Endothelial cell of umbilical vein (primary cell): ENCODE data around the gene SNCAIP. TPM values are rescaled to one million over a fixed set of nuclear protein-coding genes. Genes with fewer than 3 reads are reported as not detected.

Experiments
- BruUV-seq: library from RNA; stranded (reverse); fragments of 400-500 nt; replicated peaks from 2 replicates; lab custom pipeline; 2021; lab: Mats Ljungman, UMichigan
- CTCF ChIA-PET: fragments of 300-600, 350-600 bp; sonication (Branson Sonifier 250); formaldehyde crosslinking; loops from one replicate; lab custom pipeline; 2021; ENCODE audit warnings: antibody characterized with exemption, inconsistent platforms; lab: Charles Lee
- POLR2A ChIA-PET: fragments of 300-600, 350-600 bp; sonication (Branson Sonifier 250); formaldehyde crosslinking; loops from one replicate; lab custom pipeline; 2021; ENCODE audit warnings: antibody characterized with exemption, inconsistent platforms; lab: Charles Lee
- DNase-seq: peaks from one replicate; pipeline ENCODE4 v3.0.0-alpha.2; 2011; ENCODE audit warnings: low read depth, low spot score
- FAIRE-seq: peaks from 2 replicates; lab custom pipeline; 2011; peaks lifted over from hg19 to GRCh38; lab: Jason Lieb, UNC
- H2AFZ ChIP-seq: 2 replicates; pipeline ENCODE4 v1.6.0; 2012; ENCODE audit warnings: low read depth, low read length, control low read depth, inconsistent platforms
- H3K27ac ChIP-seq: 2 replicates; pipeline ENCODE4 v1.5.1; 2011; ENCODE audit warnings: low read depth, mild to moderate bottlenecking, control low read depth, low read length, moderate library complexity; ENCODE audit not compliant: insufficient read depth
- H3K27me3 ChIP-seq, 2 experiments: 2 replicates each; pipeline versions ENCODE4 v1.6.0 to v1.6.1; 2011; ENCODE audit warnings: low read length in 2 of 2, mixed read lengths in 1 of 2; ENCODE audit not compliant: control insufficient read depth in 2 of 2, insufficient read depth in 2 of 2
- H3K36me3 ChIP-seq, 2 experiments: 2 replicates in 1 of 2; 3 replicates in 1 of 2; pipeline ENCODE4 v1.5.1; 2011; ENCODE audit warnings: low read length in 2 of 2, mild to moderate bottlenecking in 1 of 2, moderate library complexity in 1 of 2; ENCODE audit not compliant: control insufficient read depth in 2 of 2, insufficient read depth in 2 of 2; ENCODE audit errors: extremely low read depth in 1 of 2
- H3K4me1 ChIP-seq: 3 replicates; pipeline ENCODE4 v1.5.1; 2011; ENCODE audit warnings: mild to moderate bottlenecking, low read length; ENCODE audit not compliant: control insufficient read depth, insufficient read depth; ENCODE audit errors: extremely low read depth
- H3K4me2 ChIP-seq: 2 replicates; pipeline ENCODE4 v1.6.1; 2011; ENCODE audit warnings: low read length, control low read depth, mixed read lengths; ENCODE audit not compliant: insufficient read depth
- H3K4me3 ChIP-seq, 3 experiments: fragments of 200-600 bp in 1 of 3; sonication (generic), shearing (Covaris generic) in 1 of 3; replicated peaks in 1 of 3; 2 replicates each; pipeline ENCODE4 v1.5.1; 2011 to 2016; ENCODE audit warnings: control low read depth in 3 of 3, low read length in 3 of 3, mild to moderate bottlenecking in 2 of 3, inconsistent platforms in 1 of 3, low read depth in 1 of 3, moderate library complexity in 1 of 3; ENCODE audit not compliant: insufficient read depth in 1 of 3
- H3K79me2 ChIP-seq: 2 replicates; pipeline ENCODE4 v1.6.0; 2012; ENCODE audit warnings: low read length, inconsistent platforms; ENCODE audit not compliant: control insufficient read depth, insufficient read depth
- H3K9ac ChIP-seq: replicated peaks from 2 replicates; pipeline ENCODE3; 2011; ENCODE audit warnings: low read length, control low read depth; ENCODE audit not compliant: insufficient read depth; ENCODE audit errors: extremely low read depth
- H3K9me1 ChIP-seq: replicated peaks from 3 replicates; pipeline ENCODE4 v1.6.0; 2011; ENCODE audit warnings: mild to moderate bottlenecking, low read length; ENCODE audit not compliant: control insufficient read depth, insufficient read depth; ENCODE audit errors: extremely low read depth
- H3K9me3 ChIP-seq: replicated peaks from 2 replicates; pipeline ENCODE4 v1.5.1; 2012; ENCODE audit warnings: low read length, inconsistent platforms; ENCODE audit not compliant: control insufficient read depth, insufficient read depth
- H4K20me1 ChIP-seq: replicated peaks from 2 replicates; pipeline ENCODE3; 2011; ENCODE audit warnings: mild to moderate bottlenecking, low read length; ENCODE audit not compliant: control insufficient read depth, insufficient read depth; ENCODE audit errors: extremely low read depth
- CTCF ChIP-seq, 2 donors: IDR thresholded peaks; 1 replicate in 1 of 2; 2 replicates in 1 of 2; pipeline ENCODE4 v1.5.1; 2011; ENCODE audit warnings: low read length in 2 of 2, mild to moderate bottlenecking in 2 of 2, moderate library complexity in 2 of 2, control low read depth in 1 of 2, inconsistent platforms in 1 of 2, low read depth in 1 of 2; ENCODE audit not compliant: insufficient read depth in 1 of 2; ENCODE audit errors: extremely low read depth in 1 of 2
- GATA2 ChIP-seq: IDR thresholded peaks from 2 replicates; pipeline ENCODE4 v1.7.0; 2011; ENCODE audit warnings: low read depth, mild to moderate bottlenecking, moderate library complexity, mixed read lengths, low read length; ENCODE audit not compliant: insufficient read length, insufficient read depth
- JUN ChIP-seq: IDR thresholded peaks from 2 replicates; pipeline ENCODE4 v1.6.1; 2011; ENCODE audit warnings: borderline replicate concordance, low read depth; ENCODE audit not compliant: insufficient read length, insufficient read depth
- MAX ChIP-seq: IDR thresholded peaks from 2 replicates; pipeline ENCODE4 v1.6.1; 2011; ENCODE audit not compliant: insufficient read depth, insufficient read length
- MYC ChIP-seq: IDR thresholded peaks from one replicate; pipeline ENCODE4 v1.6.1; 2011; ENCODE audit warnings: mild to moderate bottlenecking, low read depth, low read length
- POLR2A ChIP-seq: IDR thresholded peaks from 2 replicates; pipeline ENCODE4 v1.6.1; 2012; ENCODE audit warnings: low read depth, mild to moderate bottlenecking, control low read depth, low read length
- dilution Hi-C: fragments of 300-500 bp; cut with MboI; formaldehyde crosslinking; loops from one replicate; pipeline ENCODE4 v1.15.0; 2019; ENCODE audit warnings: low sequenced_read_pairs; ENCODE audit not compliant: extremely low pct_ligation_motif_present
- intact Hi-C: fragments of 100-400 bp; cut with micrococcal nuclease; formaldehyde crosslinking; loops from one replicate; pipeline ENCODE4 v1.10.0; 2022
- polyA plus RNA-seq, 4 experiments: library from polyadenylated mRNA; depleted of rRNA in 3 of 4; stranded (reverse) in 3 of 4; unstranded in 1 of 4; fragments of >200 nt; gene quantifications; 2 replicates each; pipeline versions ENCODE4 v1.2.1 to v1.2.3, GENCODE V29; 2011 to 2012; ENCODE audit warnings: missing spikeins in 1 of 4
- total RNA-seq: library from RNA; stranded (reverse); gene quantifications from 2 replicates; pipeline ENCODE4 v1.2.3, GENCODE V29; 2021

The SNCAIP gene
- total and polyA plus RNA-seq, 2 donors (not counting 3 experiments of a cell fraction or from before 2014, with no cell fraction given): 13.1 to 42.0 TPM

GRCh38 chr5:122458278-122458872 is 146.3 kb downstream of the SNCAIP start:
- Histone ChIP-seq H3K36me3 (no peaks in the 10 kb centered on the region), H3K9ac (no peak overlapping the region), H3K4me3 (no peak overlapping the region), H3K9me3 (no peaks in the 10 kb centered on the region), H2AFZ (no peak overlapping the region), H4K20me1 (no peaks in the 10 kb centered on the region), H3K4me1 (no peaks in the 10 kb centered on the region), H3K9me1 (no peaks in the 10 kb centered on the region), H3K4me2 (no peak overlapping the region), H3K27me3 (no peaks in the 10 kb centered on the region), H3K79me2 (no peaks in the 10 kb centered on the region), H3K27ac (no peak overlapping the region)
- DNase-seq (peak; percentile 9), FAIRE-seq (no peak)
- no TSS peak for BruUV-seq
- TF ChIP-seq CTCF (IDR thresholded peaks at IDR 0.05; ENCODE audit: extremely low read depth in 1 of 2, insufficient read depth in 1 of 2, low read depth in 1 of 2, low read length in 2 of 2): peak; percentile 21 to 25
- no peak for TF ChIP-seq MAX
- TF ChIP-seq GATA2: no peak
- TF ChIP-seq MYC: no peak
- TF ChIP-seq JUN: no peak
- no peak for TF ChIP-seq POLR2A
- ChIA-PET POLR2A (no interaction called here), CTCF (no interaction called here)
- dilution Hi-C loops (no loop called here), intact Hi-C loops (no loop called here)
